Activated T-cell treated with anti-CD3 and anti-CD28 coated beads for 24 hours (primary cell): ENCODE data around the gene TEX261.

Experiments
- DNase-seq: peaks from one replicate; pipeline ENCODE4 v3.0.0-alpha.2; 2020; ENCODE audit warnings: low read depth

Gene TEX261

DNA sequence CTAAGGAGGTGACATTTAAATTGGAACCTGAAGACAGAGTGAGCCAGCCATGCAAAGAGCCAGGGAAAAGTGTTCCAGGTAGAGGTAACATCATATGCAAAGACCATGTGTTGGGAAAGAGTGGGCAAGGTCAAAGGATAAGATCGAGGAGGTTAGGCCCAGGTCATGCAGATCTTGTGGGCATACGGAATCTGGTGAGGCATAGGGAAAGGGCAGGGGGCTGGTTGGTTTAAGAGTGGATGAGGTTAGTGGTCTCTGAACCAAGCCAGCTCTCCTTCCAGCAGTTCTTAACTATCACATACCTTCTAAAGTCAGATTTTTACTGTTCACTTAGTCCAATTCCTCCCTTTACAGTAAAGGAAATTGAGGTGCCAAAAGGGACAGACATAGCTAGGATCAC, 13.3 kb downstream of the TEX261 start:
- DNase-seq: no peak

GRCh38 chr2:70979626-70980025, 15.0 kb downstream of the TEX261 start:
- no peak for DNase-seq

GRCh38 chr2:70979180-70979488, 15.5 kb downstream of the TEX261 start:
- no peak for DNase-seq

DNA sequence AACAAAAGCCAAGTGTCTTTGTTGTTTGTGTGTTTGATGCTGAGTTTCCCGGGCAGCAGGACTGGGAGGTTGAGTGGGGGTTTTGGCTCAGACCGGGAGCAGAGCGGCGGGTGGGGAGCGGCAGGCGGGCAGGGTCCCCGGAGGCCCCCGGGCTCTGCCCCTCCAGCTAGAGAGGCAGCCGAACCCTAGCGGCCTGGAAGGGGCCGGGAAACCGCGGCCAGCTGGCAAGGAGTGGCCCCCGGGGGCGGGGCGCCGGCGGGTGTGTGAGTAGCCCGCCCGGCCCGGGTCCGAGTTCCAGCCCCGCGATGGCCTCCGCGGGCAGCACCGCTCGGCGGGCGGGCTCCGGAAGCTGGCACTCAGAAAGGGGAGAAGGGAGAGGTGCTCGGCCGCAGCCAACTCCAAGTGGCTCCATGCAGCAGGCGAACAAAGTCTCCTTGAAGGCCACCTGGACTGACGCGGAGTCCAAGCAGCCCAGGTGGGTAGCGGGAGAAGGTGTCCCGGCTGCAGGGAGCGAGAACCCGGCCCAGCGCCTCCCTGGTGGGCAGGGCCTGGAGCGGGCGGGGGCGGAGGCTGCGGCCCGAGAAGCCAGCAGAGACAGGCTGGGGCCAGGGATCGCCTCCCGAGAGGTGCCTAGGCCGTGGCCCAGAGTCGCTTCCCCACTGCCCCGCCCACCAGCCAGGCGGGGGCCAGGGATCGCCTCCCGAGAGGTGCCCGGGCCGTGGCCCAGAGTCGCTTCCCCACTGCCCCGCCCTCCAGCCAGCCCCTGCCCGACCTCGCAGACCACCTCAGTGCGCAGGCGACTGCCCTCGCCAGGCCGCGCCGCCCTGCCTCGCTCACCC, 16.1 kb downstream of the TEX261 start, which contains the start of gene ANKRD53:
ANKRD53 (plus strand) TSS at position 290 of the 839 bp plus-strand sequence; CDS start at position 306, 16 bp downstream.
- no peak for DNase-seq

GRCh38 chr2:70977605-70978205, 17.0 kb downstream of the TEX261 start:
- DNase-seq: no peak

DNA sequence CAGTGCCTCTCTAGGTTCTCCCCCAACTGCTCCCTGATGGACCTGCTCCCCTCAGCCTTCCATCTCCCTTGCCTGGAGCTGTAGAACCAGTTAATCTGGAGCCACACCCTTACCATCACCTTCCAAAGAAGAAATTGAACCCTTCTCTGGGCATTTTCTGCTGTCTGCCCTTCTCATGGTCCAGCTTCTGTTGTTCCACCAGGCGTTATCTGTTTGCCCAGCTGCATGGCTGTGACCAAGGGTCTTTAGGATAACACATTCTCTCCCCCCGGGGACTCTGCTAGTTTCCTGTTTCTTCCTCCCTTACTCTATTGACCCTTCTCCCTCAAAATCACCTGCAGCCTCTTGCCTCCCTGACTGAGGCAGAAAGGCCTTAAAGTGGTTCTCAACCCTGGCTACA, 19.4 kb downstream of the TEX261 start:
- no peak for DNase-seq

DNA sequence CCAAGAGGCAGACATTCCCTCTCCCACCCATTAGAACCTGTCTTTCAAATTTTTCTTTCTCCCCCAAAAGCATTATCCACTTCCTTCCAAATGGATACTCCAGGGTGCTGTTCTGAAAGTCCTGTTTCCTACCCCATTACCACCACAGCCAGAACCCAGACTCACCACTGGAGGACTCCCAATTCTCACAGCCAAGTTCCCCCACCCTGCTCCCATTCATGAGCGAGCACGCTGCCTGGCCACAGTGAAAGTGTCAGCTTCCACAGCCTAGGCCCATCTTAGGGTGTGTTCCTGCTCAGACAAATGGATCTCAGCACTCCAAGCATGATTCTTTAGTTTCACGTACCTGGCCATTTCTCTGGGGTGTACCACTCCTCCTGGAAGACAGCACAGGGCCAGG, 20.1 kb downstream of the TEX261 start:
- DNase-seq: no peak

GRCh38 chr2:70967189-70967588, 27.5 kb downstream of the TEX261 start:
- DNase-seq: no peak

DNA sequence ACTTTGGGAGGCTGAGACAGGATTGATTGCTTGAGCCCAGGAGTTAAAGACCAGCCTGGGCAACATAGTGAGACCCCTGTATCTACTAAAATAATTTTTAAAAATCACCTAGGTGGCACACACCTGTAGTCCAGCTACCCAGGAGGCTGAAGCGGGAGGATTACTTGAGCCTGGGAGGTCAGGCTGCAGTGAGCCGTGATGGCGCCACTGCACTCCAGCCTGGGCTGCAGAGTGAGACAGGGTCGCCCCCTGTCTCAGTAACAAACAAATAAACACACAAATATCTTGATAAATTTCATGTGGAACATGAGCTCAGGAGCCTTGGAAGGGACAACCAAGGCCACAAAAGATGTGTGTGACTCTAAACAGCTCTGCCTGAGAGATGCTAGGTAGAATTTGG, 28.0 kb downstream of the TEX261 start:
- no peak for DNase-seq

- no peak for DNase-seq
Measured at GRCh38 chr2:70965506-70965905, 29.2 kb downstream of the TEX261 start.

DNA sequence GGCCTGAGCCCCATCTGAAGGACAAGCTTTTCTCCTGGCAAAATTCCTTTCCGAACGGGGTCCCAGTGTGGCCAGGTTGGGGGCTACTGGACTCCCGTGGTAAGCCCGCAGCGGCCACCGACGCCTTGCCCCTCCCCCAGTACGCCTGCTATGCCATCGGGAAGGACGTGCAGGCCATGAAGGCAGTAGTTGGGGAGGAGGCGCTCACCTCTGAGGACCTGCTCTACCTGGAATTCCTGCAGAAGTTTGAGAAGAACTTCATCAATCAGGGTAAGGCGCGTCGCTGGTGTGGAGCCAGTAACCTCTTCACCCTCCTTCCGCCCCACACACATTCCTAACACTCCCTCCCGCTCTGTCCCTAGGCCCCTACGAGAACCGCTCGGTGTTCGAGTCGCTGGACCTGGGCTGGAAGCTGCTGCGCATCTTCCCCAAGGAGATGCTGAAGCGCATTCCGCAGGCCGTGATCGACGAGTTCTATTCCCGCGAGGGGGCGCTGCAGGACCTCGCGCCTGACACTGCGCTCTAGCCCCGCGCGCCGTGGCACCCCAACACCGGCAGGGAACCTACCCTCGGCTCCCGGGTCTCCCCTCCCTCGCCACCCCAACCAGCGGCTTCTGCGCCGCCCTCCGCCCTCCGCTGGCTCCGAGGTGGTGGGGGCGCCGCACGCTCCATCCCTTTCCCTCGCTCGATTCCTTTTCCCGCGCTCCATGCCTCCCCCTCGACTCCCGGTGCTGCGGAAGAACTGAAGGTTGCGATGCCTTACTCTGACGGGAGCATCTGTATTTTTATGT, 29.9 kb downstream of the TEX261 start:
- DNase-seq: peak; percentile 79

DNA sequence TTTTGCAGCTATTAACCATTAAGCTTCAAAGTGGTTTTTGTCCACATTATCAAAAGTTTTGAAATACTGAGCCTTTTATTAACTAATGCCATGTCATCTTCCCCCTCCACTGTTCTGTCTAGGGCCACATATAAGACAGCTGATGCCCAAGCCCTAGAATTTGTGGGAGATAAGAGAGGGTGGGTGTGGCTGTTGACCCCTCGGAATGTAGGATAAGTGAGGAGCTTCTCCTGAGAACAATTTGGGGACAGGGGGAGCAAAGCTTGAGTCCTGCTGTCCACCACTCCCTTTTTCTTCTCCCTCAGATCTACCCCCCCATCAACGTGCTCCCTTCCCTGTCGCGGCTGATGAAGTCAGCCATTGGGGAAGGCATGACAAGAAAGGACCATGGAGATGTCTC, 30.5 kb downstream of the TEX261 start:
- no peak for DNase-seq

DNA sequence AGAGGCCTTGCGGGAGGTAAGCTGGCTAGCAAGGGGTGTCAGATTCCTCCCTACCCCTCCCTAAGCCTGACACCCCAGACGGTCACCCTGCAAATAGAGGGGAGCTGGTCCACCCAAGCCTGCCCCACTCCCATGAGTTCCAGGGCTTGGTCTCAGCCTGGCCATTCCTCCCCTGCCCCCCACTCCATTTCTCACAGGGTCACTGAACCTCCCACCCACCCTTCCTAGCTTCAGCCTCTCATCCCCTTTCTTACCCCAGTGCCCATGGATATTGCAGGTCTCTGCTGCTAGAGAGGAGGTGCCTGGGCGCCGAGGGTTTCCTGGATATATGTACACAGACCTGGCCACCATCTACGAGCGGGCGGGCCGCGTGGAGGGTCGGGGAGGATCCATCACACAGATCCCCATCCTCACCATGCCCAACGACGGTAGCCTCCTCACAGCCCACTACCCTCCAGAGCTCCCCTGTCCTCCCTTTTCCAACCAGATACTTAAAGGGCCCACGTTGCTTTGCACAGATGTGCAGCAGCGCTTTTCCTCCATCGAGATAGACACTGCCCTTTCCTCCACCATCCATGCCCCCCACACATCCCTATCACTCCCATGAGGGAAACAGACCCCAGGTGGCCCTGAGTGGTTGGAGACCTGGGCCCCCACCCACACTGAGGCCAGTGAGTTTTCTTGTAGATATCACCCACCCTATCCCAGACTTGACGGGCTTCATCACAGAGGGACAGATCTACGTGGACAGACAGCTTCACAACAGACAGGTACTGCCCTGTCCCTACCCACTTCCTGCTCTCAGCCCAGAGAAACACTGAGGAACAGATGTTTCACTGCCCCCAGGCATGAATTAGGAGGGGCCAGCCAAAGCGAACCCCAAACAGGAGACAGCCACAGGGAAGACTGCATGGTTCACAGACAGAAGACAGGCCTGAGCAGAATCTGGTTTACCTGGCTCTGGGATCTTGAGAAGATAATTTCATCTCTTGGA, 31.5 kb downstream of the TEX261 start:
- no peak for DNase-seq

DNA sequence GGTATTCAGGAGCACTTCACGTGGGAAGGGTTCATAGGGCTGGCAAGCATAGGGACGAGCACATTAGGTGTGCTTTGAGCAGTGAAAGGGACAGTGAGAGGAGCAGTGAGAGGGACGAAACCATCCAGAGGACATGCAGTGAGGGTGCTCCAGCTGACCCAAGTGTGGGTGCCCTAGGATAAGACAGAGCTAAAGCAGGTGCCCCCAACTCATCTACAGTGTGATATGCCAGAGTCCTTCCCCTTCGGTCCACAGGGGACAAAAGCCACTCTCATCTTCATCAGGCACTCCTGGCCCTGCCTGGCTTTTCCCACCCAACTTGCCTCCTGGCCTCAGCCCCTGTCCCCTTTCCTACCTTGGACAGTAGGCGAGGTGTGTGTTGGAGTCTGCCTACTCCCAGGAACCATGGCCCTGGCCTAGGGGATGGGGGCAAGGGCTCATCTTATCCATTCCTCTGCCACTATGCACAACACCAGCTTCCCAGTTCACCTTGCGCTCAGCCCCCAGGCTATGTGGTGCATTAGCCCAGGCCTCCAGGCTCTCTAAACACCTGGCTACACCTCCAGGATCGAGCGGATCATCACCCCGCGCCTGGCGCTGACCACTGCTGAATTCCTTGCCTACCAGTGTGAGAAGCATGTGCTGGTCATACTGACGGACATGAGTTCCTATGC, 32.3 kb downstream of the TEX261 start:
- DNase-seq: no peak

DNA sequence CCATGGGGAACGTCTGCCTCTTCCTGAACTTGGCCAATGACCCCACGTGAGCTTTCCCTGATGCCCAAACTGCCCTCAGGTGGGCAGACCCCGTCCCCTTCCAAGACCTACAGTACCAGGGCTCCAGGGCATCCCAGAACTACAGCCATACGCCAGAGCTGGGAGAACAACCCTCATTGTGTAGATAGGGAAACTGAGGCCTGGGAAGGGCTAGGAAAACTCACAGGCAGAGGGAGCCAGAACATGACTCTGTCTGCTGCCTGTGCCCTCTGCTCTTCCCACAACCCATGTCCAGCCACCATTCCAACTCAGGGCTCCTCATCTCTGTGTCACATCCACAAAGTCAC, 33.1 kb downstream of the TEX261 start:
- DNase-seq: no peak

DNA sequence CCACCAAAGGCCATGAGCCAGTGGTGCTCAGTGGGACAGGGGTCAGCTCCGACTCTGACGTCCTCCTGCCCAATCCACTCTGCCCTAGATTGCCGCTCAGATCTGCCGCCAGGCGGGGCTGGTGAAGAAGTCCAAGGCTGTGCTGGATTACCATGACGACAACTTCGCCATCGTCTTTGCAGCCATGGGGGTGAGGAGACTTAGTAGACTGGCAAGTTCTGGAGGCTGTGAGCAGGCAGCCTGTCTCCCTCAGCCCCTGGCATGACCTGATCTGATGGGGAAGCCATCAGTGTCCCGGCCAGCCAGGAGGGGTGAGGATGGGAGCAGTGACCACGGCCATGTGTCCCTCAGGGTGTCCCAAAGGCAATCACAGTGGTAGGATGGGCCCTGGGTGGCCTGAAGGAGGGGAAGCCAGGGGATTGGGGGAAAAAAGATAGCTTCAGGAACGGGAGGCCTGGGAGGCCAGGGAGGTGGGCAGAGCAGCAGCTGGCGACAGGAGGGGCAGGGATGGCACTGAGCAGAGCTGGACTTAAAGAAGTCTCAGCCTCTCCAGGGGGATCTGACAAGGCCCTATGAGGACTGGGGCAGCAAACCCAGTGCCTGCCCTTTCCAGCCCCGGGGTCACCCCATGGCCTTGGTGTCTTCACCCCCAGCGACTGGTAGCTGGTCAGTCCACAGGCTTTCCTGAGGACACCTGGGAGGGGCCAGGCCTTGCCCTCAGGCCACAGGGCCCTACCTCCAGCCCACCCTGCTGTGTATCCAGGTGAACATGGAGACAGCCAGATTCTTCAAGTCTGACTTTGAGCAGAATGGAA, 33.6 kb downstream of the TEX261 start:
- no peak for DNase-seq

- DNase-seq: no peak
Measured at GRCh38 chr2:70959851-70960832, 34.5 kb downstream of the TEX261 start.

DNA sequence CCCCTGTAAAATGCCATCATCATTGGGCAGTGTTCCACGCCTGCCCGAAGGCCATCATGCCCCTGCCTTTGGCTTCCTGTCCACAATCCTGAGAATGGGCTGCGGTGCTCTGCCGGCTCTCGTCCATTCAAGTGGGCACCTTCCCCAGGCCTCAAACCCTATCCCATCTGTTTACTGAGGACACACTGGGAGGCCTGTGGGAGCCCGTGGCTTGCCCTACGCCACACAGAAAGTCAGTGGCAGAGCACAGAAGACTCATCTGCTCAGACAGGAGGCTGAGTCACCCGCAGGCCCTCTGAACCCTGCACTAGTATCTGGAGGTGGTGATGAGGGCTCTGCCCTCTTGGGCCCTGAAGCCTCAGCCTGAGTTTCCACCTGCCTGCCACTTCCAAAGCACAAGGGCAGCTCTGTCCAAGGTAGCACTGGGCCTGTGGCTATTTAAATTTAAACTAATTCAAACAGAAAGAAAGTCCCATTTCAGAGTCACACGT, 35.4 kb downstream of the TEX261 start:
- no peak for DNase-seq

GRCh38 chr2:70958759-70959158, 35.9 kb downstream of the TEX261 start:
- DNase-seq: no peak
